HepG2 (cell line): Measurements from ENCODE around the gene TENT4B. TPM values are rescaled to one million over a fixed set of nuclear protein-coding genes. Genes with fewer than 3 reads are reported as not detected.

Experiments
- TCF12 ChIP-seq, 2 experiments: fragments of 450-650 bp in 1 of 2; sonication (generic) in 1 of 2; formaldehyde crosslinking in 1 of 2; IDR thresholded peaks; 2 replicates each; pipeline versions ENCODE4 v1.6.1 to v1.8.0; 2017 to 2022; ENCODE audit warnings: antibody characterized with exemption in 1 of 2, mild to moderate bottlenecking in 1 of 2, missing genetic modification reagents in 1 of 2, moderate library complexity in 1 of 2
- ZBTB20 ChIP-seq: sonication (generic); formaldehyde crosslinking; IDR thresholded peaks from 2 replicates; pipeline ENCODE4 v1.8.1; 2023; ENCODE audit warnings: missing genetic modification reagents, low read depth, mild to moderate bottlenecking, borderline replicate concordance
- ZNF225 ChIP-seq: sonication (generic); formaldehyde crosslinking; IDR thresholded peaks from 2 replicates; pipeline ENCODE4 v1.4.0; 2020; ENCODE audit warnings: mild to moderate bottlenecking, missing genetic modification reagents
- ZNF263 ChIP-seq: sonication (generic); formaldehyde crosslinking; IDR thresholded peaks from 2 replicates; pipeline ENCODE4 v1.4.0; 2020; ENCODE audit warnings: missing genetic modification reagents
- ZNF460 ChIP-seq: sonication (generic); formaldehyde crosslinking; IDR thresholded peaks from 2 replicates; pipeline ENCODE4 v1.5.1; 2020; ENCODE audit warnings: missing genetic modification reagents, mild to moderate bottlenecking, borderline replicate concordance
- ZNF709 ChIP-seq: sonication (generic); formaldehyde crosslinking; IDR thresholded peaks from 2 replicates; pipeline ENCODE4 v1.5.0; 2020; ENCODE audit warnings: mild to moderate bottlenecking, missing genetic modification reagents
- ZNF768 ChIP-seq: sonication (generic); formaldehyde crosslinking; IDR thresholded peaks from 2 replicates; pipeline ENCODE4 v1.4.0; 2020; ENCODE audit warnings: missing genetic modification reagents
- ZNF816 ChIP-seq: sonication (generic); formaldehyde crosslinking; IDR thresholded peaks from 2 replicates; pipeline ENCODE4 v1.8.0; 2022; ENCODE audit warnings: missing genetic modification reagents, mild to moderate bottlenecking, borderline replicate concordance
- polyA plus RNA-seq, 8 experiments: library from polyadenylated mRNA; depleted of rRNA in 3 of 8; stranded (reverse) in 7 of 8; unstranded in 1 of 8; fragments of >200 nt; fragmentation: Illumina TruSeq in 4 of 8; extraction: Trizol in 4 of 8; gene quantifications; 2 replicates each; pipeline versions ENCODE4 v1.2.1 to v1.2.3, GENCODE V29; 2011 to 2016; ENCODE audit warnings: low read depth in 4 of 8, missing spikeins in 1 of 8, mixed read lengths in 1 of 8; ENCODE audit not compliant: insufficient read depth in 1 of 8
- total RNA-seq, 5 experiments: library from RNA; depleted of rRNA; stranded (reverse); fragments of >200 nt; fragmentation: Illumina TruSeq; extraction: Trizol; gene quantifications; 2 replicates each; pipeline ENCODE4 v1.2.3, GENCODE V29; 2016; ENCODE audit warnings: low read depth in 1 of 5
- TF ChIP-seq, protein P1 (sequence below): sonication (generic); formaldehyde crosslinking; IDR thresholded peaks from 2 replicates; pipeline ENCODE4 v1.5.0; 2020; ENCODE audit warnings: missing genetic modification reagents, mild to moderate bottlenecking, borderline replicate concordance
- TF ChIP-seq, protein P2 (sequence below): sonication (generic); formaldehyde crosslinking; IDR thresholded peaks from 2 replicates; pipeline ENCODE4 v1.5.0; 2020; ENCODE audit warnings: mild to moderate bottlenecking, missing genetic modification reagents, borderline replicate concordance
- TF ChIP-seq, protein P3 (sequence below): IDR thresholded peaks from 2 replicates; pipeline ENCODE4 v1.6.1; 2016; ENCODE audit warnings: low read depth, control low read depth
- TF ChIP-seq, protein P4 (sequence below): sonication (generic); formaldehyde crosslinking; IDR thresholded peaks from 2 replicates; pipeline ENCODE4 v1.8.1; 2023; ENCODE audit warnings: mild to moderate bottlenecking, missing genetic modification reagents
- TF ChIP-seq, protein P5 (sequence below): IDR thresholded peaks from 2 replicates; pipeline ENCODE4 v1.6.1; 2016; ENCODE audit warnings: missing compliant biosample characterization, missing genetic modification reagents, borderline replicate concordance
- TF ChIP-seq, protein P6 (sequence below): sonication (generic); formaldehyde crosslinking; IDR thresholded peaks from 2 replicates; pipeline ENCODE4 v1.8.1; 2023; ENCODE audit warnings: missing genetic modification reagents, inconsistent platforms, borderline replicate concordance

Gene TENT4B
- total and polyA plus RNA-seq, 2 of the 13 experiments (the other 11 are each of a cell fraction or from before 2014, with no cell fraction given) = 15.0 to 32.8 TPM

DNA sequence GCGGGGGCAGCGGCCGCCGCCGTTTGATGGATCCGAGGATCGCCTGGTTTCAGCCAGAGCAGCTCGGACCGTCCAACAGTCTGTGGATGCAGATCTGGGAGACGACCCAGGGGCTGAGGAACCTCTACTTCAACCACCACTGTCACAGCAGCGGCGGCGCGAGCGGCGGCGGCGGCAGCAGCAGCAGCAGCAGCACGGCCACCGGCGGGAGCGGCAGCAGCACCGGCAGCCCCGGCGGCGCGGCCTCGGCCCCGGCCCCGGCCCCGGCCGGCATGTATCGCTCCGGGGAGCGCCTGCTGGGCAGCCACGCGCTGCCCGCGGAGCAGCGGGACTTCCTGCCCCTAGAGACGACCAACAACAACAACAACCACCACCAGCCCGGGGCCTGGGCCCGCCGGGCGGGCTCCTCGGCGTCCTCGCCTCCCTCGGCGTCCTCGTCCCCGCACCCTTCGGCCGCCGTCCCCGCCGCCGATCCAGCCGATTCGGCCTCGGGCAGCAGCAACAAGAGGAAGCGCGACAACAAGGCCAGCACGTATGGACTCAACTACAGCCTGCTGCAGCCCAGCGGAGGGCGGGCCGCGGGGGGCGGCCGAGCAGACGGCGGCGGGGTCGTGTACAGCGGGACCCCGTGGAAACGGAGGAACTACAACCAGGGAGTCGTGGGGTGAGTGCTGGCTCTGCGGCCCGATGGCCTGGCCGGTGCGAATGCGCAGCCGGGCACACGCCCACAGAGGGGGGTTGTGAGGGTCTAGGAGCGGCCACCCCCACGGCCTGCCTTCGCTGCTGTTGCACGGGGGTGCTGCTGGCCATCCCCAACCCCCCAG is 702 bp downstream of the TENT4B start (continued):
- TF ChIP-seq, protein P1, sequence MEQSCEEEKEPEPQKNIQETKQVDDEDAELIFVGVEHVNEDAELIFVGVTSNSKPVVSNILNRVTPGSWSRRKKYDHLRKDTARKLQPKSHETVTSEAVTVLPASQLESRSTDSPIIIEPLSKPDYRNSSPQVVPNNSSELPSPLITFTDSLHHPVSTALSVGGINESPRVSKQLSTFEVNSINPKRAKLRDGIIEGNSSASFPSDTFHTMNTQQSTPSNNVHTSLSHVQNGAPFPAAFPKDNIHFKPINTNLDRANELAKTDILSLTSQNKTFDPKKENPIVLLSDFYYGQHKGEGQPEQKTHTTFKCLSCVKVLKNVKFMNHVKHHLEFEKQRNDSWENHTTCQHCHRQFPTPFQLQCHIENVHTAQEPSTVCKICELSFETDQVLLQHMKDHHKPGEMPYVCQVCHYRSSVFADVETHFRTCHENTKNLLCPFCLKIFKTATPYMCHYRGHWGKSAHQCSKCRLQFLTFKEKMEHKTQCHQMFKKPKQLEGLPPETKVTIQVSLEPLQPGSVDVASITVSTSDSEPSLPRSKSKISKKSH = peak; percentile 67; the same call in 1 of the 2 replicates
- TF ChIP-seq ZNF460 = no peak
- peak; percentile 63; the same call in 1 of the 2 replicates for TF ChIP-seq ZNF768 (CRISPR knock-in tag)
- TF ChIP-seq, protein P2, sequence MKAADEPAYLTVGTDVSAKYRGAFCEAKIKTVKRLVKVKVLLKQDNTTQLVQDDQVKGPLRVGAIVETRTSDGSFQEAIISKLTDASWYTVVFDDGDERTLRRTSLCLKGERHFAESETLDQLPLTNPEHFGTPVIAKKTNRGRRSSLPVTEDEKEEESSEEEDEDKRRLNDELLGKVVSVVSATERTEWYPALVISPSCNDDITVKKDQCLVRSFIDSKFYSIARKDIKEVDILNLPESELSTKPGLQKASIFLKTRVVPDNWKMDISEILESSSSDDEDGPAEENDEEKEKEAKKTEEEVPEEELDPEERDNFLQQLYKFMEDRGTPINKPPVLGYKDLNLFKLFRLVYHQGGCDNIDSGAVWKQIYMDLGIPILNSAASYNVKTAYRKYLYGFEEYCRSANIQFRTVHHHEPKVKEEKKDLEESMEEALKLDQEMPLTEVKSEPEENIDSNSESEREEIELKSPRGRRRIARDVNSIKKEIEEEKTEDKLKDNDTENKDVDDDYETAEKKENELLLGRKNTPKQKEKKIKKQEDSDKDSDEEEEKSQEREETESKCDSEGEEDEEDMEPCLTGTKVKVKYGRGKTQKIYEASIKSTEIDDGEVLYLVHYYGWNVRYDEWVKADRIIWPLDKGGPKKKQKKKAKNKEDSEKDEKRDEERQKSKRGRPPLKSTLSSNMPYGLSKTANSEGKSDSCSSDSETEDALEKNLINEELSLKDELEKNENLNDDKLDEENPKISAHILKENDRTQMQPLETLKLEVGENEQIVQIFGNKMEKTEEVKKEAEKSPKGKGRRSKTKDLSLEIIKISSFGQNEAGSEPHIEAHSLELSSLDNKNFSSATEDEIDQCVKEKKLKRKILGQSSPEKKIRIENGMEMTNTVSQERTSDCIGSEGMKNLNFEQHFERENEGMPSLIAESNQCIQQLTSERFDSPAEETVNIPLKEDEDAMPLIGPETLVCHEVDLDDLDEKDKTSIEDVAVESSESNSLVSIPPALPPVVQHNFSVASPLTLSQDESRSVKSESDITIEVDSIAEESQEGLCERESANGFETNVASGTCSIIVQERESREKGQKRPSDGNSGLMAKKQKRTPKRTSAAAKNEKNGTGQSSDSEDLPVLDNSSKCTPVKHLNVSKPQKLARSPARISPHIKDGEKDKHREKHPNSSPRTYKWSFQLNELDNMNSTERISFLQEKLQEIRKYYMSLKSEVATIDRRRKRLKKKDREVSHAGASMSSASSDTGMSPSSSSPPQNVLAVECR (CRISPR knock-in tag) = peak; percentile 61
- no peak for TF ChIP-seq TCF12 (IDR thresholded peaks at IDR 0.05)
- TF ChIP-seq TCF12 (CRISPR knock-in tag; IDR thresholded peaks at IDR 0.05) = no peak
- 0 out of 2 replicates have a peak, but pooled peaks have one; percentile 29 for TF ChIP-seq ZNF263 (CRISPR knock-in tag)
- peak; percentile 92 for TF ChIP-seq ZNF225
- 0 out of 2 replicates have a peak, but pooled peaks have one; percentile 41 for TF ChIP-seq ZBTB20 (CRISPR knock-in tag)
- TF ChIP-seq, protein P3, sequence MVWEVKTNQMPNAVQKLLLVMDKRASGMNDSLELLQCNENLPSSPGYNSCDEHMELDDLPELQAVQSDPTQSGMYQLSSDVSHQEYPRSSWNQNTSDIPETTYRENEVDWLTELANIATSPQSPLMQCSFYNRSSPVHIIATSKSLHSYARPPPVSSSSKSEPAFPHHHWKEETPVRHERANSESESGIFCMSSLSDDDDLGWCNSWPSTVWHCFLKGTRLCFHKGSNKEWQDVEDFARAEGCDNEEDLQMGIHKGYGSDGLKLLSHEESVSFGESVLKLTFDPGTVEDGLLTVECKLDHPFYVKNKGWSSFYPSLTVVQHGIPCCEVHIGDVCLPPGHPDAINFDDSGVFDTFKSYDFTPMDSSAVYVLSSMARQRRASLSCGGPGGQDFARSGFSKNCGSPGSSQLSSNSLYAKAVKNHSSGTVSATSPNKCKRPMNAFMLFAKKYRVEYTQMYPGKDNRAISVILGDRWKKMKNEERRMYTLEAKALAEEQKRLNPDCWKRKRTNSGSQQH = peak; percentile 6; the same call in 1 of the 2 replicates
- TF ChIP-seq, protein P4, sequence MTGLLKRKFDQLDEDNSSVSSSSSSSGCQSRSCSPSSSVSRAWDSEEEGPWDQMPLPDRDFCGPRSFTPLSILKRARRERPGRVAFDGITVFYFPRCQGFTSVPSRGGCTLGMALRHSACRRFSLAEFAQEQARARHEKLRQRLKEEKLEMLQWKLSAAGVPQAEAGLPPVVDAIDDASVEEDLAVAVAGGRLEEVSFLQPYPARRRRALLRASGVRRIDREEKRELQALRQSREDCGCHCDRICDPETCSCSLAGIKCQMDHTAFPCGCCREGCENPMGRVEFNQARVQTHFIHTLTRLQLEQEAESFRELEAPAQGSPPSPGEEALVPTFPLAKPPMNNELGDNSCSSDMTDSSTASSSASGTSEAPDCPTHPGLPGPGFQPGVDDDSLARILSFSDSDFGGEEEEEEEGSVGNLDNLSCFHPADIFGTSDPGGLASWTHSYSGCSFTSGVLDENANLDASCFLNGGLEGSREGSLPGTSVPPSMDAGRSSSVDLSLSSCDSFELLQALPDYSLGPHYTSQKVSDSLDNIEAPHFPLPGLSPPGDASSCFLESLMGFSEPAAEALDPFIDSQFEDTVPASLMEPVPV (CRISPR knock-in tag) = 0 out of 2 replicates have a peak, but pooled peaks have one; percentile 33
- TF ChIP-seq, protein P5, sequence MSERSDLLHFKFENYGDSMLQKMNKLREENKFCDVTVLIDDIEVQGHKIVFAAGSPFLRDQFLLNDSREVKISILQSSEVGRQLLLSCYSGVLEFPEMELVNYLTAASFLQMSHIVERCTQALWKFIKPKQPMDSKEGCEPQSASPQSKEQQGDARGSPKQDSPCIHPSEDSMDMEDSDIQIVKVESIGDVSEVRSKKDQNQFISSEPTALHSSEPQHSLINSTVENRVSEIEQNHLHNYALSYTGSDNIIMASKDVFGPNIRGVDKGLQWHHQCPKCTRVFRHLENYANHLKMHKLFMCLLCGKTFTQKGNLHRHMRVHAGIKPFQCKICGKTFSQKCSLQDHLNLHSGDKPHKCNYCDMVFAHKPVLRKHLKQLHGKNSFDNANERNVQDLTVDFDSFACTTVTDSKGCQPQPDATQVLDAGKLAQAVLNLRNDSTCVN (CRISPR knock-in tag) = no peak
- TF ChIP-seq, protein P6, sequence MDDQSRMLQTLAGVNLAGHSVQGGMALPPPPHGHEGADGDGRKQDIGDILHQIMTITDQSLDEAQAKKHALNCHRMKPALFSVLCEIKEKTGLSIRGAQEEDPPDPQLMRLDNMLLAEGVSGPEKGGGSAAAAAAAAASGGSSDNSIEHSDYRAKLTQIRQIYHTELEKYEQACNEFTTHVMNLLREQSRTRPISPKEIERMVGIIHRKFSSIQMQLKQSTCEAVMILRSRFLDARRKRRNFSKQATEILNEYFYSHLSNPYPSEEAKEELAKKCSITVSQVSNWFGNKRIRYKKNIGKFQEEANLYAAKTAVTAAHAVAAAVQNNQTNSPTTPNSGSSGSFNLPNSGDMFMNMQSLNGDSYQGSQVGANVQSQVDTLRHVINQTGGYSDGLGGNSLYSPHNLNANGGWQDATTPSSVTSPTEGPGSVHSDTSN (CRISPR knock-in tag) = 0 out of 2 replicates have a peak, but pooled peaks have one; percentile 47
- no peak for TF ChIP-seq ZNF816
- no peak for TF ChIP-seq ZNF709 (CRISPR knock-in tag)
